Activated CD8-positive, alpha-beta memory T cell treated with anti-CD3 and anti-CD28 coated beads, Interleukin-2, amount 10 ng/mL, durations not matched to agents 7 days and 5 days (primary cell): ENCODE measurements around the gene RASSF7. TPM values are rescaled to one million over a fixed set of nuclear protein-coding genes. Genes with fewer than 3 reads are reported as not detected.

Experiments
- ATAC-seq: fragments of 150-1000 bp; cut with Tn5 transposase; one replicate; pipeline ENCODE4 v1.10.0; 2021; ENCODE audit warnings: moderate library complexity
- CTCF ChIA-PET: fragments of 350-600 bp; sonication (Branson Sonifier 250); formaldehyde crosslinking; loops from one replicate; lab custom pipeline; 2021; ENCODE audit warnings: antibody characterized with exemption; lab: Charles Lee
- DNase-seq: peaks from one replicate; pipeline ENCODE4 v3.0.0-alpha.2; 2020
- H3K27ac Mint-ChIP-seq: one replicate; pipeline ENCODE4 v1.8.0; 2021; ENCODE audit warnings: mild to moderate bottlenecking, mixed read lengths
- H3K27me3 Mint-ChIP-seq: one replicate; pipeline ENCODE4 v1.8.0; 2021; ENCODE audit warnings: mixed read lengths
- H3K36me3 Mint-ChIP-seq: one replicate; pipeline ENCODE4 v1.8.0; 2021; ENCODE audit warnings: mild to moderate bottlenecking, mixed read lengths
- H3K4me1 Mint-ChIP-seq: one replicate; pipeline ENCODE4 v1.8.0; 2021; ENCODE audit warnings: mixed read lengths
- H3K4me3 Mint-ChIP-seq: one replicate; pipeline ENCODE4 v1.8.0; 2021; ENCODE audit warnings: mild to moderate bottlenecking, moderate library complexity, mixed read lengths
- H3K9me3 Mint-ChIP-seq: one replicate; pipeline ENCODE4 v1.8.0; 2022; ENCODE audit warnings: low read depth, mixed read lengths
- total RNA-seq, 2 experiments: library from RNA; stranded (reverse); gene quantifications; one replicate each; pipeline ENCODE4 v1.2.3, GENCODE V29; 2021

RASSF7 gene
- total RNA-seq, 2 experiments from 2014 or later: 20.8 to 32.1 TPM

DNA sequence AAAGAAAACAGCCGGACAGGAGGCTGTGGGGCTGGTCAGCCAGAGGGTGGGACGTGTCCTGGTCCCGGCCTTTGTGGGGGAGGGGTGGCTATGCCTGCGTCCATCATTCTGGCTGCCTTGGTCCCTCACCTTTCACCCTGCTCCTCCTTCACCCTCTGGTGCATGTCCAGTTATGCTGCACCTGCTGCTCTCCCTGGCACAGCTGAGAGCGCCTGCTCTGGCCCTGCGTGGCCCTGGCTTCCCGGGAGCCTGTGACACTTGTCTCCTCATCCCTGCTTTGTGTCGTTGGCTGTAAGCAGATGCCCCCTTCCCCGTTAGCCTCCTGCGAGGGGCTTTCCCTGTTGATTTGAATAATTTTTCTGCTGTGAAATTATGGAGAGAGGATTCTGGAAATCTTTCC is 32.1 kb downstream of the RASSF7 start:
- ATAC-seq (no peak), DNase-seq (no peak)
- peaks cover 47% of the 10 kb centered on the region for H3K4me1 Mint-ChIP-seq

DNA sequence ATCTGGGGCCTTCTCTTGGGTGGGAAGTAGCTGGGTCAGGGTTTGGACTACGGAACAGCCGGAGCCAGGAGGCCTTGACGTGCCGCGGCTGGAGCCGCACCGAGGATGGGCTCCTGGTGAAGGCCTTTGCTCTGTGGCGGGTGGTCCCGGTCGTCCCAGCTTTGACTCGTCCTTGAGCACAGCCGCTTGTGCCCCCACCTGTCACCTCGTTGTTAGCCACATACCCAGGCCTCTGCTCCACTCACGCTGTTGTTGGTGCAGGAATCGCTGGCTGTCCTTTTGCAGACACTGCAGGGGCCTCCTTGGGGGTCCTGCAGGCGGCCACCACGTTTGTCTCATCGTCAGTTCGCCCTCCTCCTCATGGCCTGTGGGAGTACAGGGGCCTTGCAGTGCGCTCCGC is 32.6 kb downstream of the RASSF7 start:
- Mint-ChIP-seq H3K36me3 (peaks cover 54% of the 10 kb centered on the region), H3K9me3 (no peaks in the 10 kb centered on the region), H3K27me3 (no peaks in the 10 kb centered on the region), H3K27ac (peak overlapping the region; percentile 40), H3K4me3 (no peak overlapping the region), H3K4me1 (peaks cover 43% of the 10 kb centered on the region)
- DNase-seq (no peak), ATAC-seq (no peak)
- CTCF ChIA-PET: no interaction called here

More for the DNA sequence above, 32.1 kb downstream of the RASSF7 start:
- CTCF ChIA-PET: no interaction called here
- Mint-ChIP-seq H3K36me3 (peaks cover 55% of the 10 kb centered on the region), H3K27me3 (no peaks in the 10 kb centered on the region), H3K4me3 (no peak overlapping the region), H3K27ac (peak overlapping the region; percentile 40), H3K9me3 (no peaks in the 10 kb centered on the region)

DNA sequence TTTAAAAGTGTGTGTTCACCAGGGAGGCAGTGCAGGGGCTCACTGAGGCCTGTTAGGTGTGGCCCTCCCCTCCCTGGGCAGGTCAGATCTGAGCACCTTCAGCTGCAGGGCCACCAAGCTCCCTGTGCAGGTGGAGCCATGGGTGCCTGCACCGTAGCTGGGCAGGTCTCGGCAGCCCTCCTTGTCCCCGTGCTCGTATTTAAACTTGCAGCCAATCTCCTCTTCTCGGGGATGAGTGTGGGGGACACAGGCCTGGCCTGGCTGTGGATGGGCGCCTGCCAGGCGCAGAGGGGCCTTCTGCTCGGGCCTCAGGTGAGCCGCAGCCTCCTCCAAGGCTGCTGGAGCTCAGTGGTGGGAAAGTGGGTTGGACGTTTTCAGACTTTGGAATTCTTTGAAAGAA is 34.6 kb downstream of the RASSF7 start:
- Mint-ChIP-seq H3K27ac (peak overlapping the region; percentile 79), H3K4me3 (no peak overlapping the region)

DNA sequence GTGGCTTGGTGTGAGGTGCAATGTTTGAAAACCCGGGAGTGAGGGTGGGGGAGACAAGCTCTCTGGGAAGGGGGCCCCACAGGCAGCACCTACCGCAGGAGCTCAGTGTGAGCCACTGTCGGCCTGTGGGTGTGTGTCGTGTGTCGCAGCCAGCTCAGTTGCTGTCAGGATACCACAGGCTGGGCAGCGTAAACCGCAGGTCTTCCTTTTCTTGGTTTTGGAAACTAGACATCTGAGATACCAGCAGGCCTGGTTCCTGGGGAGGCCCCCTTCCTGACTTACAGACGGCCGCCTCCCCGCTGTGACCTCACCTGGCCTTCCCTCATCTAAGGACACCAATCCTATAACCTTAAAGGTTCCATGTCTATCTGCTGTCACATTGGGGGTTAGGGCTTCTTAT is 35.6 kb downstream of the RASSF7 start:
- peaks cover 45% of the 10 kb centered on the region for H3K36me3 Mint-ChIP-seq
- CTCF ChIA-PET: interaction anchor here (1.0 to 1.6 kb wide), 2 partner anchors 9 to 41 kb away, joined by 6 to 8 read pairs; no protein-coding TSS in a partner anchor
- no peaks in the 10 kb centered on the region for H3K27me3 Mint-ChIP-seq
- no peaks in the 10 kb centered on the region for H3K9me3 Mint-ChIP-seq
- DNase-seq (peak; percentile 82), ATAC-seq (peak; percentile 50)
- peak overlapping the region; percentile 4 for H3K4me3 Mint-ChIP-seq
- H3K27ac Mint-ChIP-seq: peak overlapping the region; percentile 79
- H3K4me1 Mint-ChIP-seq: peaks cover 28% of the 10 kb centered on the region

More for the DNA sequence above, 34.6 kb downstream of the RASSF7 start:
- ATAC-seq: no peak
- peaks cover 47% of the 10 kb centered on the region for H3K36me3 Mint-ChIP-seq
- CTCF ChIA-PET: interaction anchor here (1.0 to 1.6 kb wide), 3 partner anchors 8 to 40 kb away, joined by 3 to 8 read pairs (median 6); no protein-coding TSS in a partner anchor
- H3K9me3 Mint-ChIP-seq: no peaks in the 10 kb centered on the region
- H3K4me1 Mint-ChIP-seq: peaks cover 28% of the 10 kb centered on the region
- no peaks in the 10 kb centered on the region for H3K27me3 Mint-ChIP-seq
- no peak for DNase-seq

DNA sequence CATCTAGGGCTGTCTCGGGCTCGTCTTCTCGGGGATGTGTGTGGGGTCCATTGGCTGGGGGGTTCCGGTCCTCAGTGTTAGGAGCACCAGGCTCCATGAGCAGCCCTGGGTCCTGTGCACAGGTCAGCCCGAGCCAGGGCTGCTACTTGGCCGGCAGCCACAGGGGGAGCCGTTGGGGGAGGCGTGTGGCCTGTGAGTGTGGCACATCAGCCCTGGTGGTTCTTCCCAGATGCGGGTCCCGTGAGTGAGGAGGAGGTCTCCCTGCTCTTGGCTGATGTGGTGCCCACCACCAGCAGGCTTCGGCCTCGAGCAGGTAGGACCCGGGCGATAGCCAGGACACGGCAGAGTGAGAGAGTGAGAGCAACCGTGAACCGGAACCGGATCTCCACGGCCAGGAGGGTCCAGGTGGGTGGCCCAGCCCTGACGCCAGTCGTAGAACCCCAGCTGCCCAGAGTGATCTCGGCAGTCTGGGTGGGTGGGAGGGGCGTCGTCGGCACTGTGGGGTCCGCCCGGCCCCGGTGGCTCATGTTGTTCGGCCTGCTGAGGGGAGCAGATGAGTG is 36.5 kb downstream of the RASSF7 start:
- Mint-ChIP-seq H3K4me3 (no peak overlapping the region), H3K9me3 (no peaks in the 10 kb centered on the region), H3K27me3 (no peaks in the 10 kb centered on the region), H3K27ac (peak overlapping the region; percentile 61), H3K36me3 (peaks cover 47% of the 10 kb centered on the region), H3K4me1 (peaks cover 28% of the 10 kb centered on the region)
- CTCF ChIA-PET: no interaction called here
- ATAC-seq: no peak
- no peak for DNase-seq

DNA sequence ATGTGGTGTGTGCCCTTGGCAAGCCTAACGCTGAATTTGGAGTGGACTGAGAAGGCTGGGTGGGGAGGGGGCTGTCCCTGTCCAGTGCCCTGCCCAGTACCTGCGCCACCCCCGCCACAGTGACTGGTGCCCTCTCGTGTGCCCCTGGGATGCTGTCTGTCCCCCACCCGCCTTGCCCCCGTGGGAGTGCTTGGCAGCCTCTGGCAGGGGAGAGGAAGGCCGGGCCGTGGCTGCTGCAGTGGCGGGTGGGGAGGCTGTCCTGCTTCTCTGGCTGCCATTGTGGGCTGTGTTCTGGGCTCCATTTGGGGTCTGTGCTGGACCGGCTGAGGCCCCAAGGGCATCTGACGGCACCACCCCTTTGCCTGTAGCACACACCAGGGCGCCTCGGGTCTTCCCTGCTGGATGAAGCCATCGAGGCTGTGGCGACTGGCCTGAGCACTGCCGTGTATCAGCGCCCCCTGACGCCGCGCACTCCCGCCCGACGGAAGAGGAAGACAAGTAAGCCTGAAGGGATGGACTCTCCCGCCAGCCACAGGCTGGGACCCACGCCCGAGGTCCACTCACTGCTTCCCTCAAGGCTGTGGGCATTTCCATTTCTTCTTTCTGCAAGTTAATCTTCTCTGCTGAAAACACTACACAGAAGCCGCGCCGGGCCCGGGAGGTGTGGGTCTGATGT is 37.4 kb downstream of the RASSF7 start:
- no peak overlapping the region for H3K27ac Mint-ChIP-seq
- ATAC-seq: no peak
- no peak for DNase-seq
- no peak overlapping the region for H3K4me3 Mint-ChIP-seq
- no peaks in the 10 kb centered on the region for H3K9me3 Mint-ChIP-seq
- CTCF ChIA-PET: no interaction called here
- peaks cover 39% of the 10 kb centered on the region for H3K36me3 Mint-ChIP-seq
- peaks cover 28% of the 10 kb centered on the region for H3K4me1 Mint-ChIP-seq
- H3K27me3 Mint-ChIP-seq: no peaks in the 10 kb centered on the region

DNA sequence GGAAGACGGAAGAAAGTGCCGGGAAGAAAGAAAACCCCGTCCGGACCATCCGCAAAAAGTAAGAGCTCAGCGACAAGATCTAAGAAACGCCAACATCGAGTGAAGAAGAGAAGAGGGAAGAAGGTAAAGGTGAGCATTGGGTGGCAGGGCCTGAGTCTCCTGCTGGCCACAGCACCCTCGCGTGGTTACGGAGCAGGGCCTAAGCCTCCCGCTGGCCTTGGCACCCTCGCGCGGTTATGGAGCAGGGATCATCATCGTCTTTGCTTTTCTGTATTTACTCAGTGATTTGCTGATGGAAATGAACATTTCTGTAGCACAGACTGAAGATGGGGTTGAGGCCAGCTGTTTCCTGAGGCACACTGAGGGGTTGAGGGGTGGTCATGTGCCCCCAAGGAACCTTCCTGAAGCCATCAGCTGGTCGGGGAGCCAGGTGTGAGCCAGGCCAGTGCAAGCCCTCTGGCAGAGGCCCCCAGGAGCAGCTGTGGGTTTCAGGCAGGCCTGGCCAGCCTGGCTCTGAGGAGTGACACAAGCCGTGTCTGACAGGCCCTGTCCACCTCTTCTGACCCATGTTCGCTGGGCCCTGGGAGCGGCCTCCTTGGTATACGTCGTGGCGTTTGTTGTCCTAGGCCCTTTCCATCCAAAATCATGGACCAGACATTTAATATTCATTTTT is 40.9 kb downstream of the RASSF7 start:
- peaks cover 36% of the 10 kb centered on the region for H3K36me3 Mint-ChIP-seq
- H3K4me1 Mint-ChIP-seq: peaks cover 5% of the 10 kb centered on the region

DNA sequence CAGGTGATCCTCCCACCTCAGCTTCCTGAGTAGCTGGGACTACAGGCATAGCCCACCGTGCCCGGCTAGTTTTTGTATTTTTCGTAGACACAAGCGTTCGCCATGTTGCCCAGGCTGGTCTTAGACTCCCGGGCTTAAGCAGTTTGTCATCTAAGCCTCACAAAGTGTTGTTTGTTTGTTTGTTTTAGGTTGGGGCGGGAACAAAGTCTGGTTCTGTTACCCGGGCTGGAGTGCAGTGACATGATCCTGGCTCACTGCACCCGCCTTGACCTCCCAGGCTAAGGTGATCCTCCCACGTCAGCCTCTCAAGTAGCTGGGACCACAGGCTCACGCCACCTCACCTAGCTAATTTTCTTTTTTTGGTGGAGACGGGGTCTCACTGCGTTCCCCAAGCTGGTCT is 42.4 kb downstream of the RASSF7 start:
- H3K9me3 Mint-ChIP-seq: no peaks in the 10 kb centered on the region
- H3K27me3 Mint-ChIP-seq: no peaks in the 10 kb centered on the region
- no peak for ATAC-seq
- H3K27ac Mint-ChIP-seq: no peak overlapping the region
- CTCF ChIA-PET: interaction anchor here (0.9 to 1.4 kb wide), 2 partner anchors 9 to 120 kb away, joined by 3 to 6 read pairs; no protein-coding TSS in a partner anchor
- no peak overlapping the region for H3K4me3 Mint-ChIP-seq
- no peak for DNase-seq
- peaks cover 35% of the 10 kb centered on the region for H3K36me3 Mint-ChIP-seq
- H3K4me1 Mint-ChIP-seq: no peaks in the 10 kb centered on the region

More for the DNA sequence above, 40.9 kb downstream of the RASSF7 start:
- CTCF ChIA-PET: no interaction called here
- no peak for ATAC-seq
- Mint-ChIP-seq H3K9me3 (no peaks in the 10 kb centered on the region), H3K27me3 (no peaks in the 10 kb centered on the region), H3K4me3 (no peak overlapping the region), H3K27ac (no peak overlapping the region)
- no peak for DNase-seq

DNA sequence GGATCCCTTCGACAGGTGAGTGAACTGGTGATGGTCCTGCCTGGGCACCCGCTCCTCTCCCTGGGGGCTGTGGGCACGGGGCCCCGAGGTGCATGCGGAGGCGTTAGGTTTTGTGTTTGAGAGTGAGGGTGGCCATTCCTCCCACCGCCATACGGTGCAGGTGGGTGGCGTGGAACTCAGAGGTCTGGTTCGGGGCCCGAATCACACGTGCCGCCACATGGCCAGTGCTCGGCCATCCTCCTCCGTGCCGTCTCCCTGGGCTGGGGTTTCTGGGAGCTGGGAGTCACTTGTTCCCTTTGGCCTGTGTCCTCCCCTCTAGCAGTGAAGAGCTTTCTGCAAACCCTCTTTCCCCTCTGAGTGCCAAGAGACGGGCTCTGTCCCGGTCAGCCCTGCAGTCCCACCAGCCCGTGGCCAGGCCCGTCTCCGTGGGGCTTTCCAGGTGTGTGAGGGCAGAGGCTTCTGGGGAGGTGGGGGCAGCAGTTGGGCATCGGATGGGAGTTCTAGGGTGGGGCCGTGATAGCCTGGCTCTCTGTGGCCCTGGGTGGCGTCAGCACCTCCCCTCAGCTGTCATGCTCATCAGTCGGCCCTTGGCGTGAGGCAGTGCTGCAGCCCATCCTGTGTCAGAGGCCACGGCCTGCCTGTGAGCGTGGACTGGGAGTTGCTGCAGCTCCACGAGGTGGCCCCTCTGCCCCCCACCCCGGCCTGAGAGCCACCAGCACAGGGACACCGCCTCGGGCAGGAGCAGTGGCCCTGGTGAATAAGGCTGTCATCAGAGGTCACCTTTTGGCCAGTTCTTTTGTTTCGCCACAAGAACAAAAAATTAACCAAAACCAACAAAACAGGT is 44.7 kb downstream of the RASSF7 start:
- CTCF ChIA-PET: interaction anchor here (1.6 kb wide), 1 partner anchor 50 kb away, joined by 5 read pairs; no protein-coding TSS in a partner anchor
- H3K27me3 Mint-ChIP-seq: no peaks in the 10 kb centered on the region
- no peak overlapping the region for H3K4me3 Mint-ChIP-seq
- H3K9me3 Mint-ChIP-seq: no peaks in the 10 kb centered on the region
- H3K4me1 Mint-ChIP-seq: no peaks in the 10 kb centered on the region
- ATAC-seq (no peak), DNase-seq (no peak)
- H3K36me3 Mint-ChIP-seq: peaks cover 29% of the 10 kb centered on the region
- no peak overlapping the region for H3K27ac Mint-ChIP-seq

DNA sequence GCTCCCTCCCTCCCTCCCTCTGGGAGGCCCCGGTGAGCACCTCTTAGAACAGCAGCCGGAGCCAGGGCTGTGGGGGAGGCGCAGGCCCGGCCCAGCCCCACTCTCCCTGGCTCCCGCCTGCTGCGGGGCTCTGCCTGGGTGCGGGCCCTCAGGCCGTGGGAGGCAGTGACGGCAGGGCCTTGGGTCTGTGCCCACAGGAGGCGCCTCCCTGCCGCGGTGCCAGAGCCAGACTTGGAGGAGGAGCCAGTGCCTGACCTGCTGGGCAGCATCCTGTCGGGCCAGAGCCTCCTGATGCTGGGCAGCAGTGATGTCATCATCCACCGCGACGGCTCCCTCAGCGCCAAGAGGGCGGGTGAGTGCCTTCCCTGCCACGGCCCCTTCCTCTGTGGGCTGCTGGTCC is 45.5 kb downstream of the RASSF7 start:
- peaks cover 3% of the 10 kb centered on the region for H3K4me1 Mint-ChIP-seq
- H3K36me3 Mint-ChIP-seq: peaks cover 34% of the 10 kb centered on the region
- H3K9me3 Mint-ChIP-seq: no peaks in the 10 kb centered on the region
- no peak for DNase-seq
- H3K27me3 Mint-ChIP-seq: no peaks in the 10 kb centered on the region
- no peak for ATAC-seq
- H3K27ac Mint-ChIP-seq: no peak overlapping the region
- no peak overlapping the region for H3K4me3 Mint-ChIP-seq
- CTCF ChIA-PET: interaction anchor here (1.6 kb wide), 1 partner anchor 51 kb away, joined by 5 read pairs; no protein-coding TSS in a partner anchor

DNA sequence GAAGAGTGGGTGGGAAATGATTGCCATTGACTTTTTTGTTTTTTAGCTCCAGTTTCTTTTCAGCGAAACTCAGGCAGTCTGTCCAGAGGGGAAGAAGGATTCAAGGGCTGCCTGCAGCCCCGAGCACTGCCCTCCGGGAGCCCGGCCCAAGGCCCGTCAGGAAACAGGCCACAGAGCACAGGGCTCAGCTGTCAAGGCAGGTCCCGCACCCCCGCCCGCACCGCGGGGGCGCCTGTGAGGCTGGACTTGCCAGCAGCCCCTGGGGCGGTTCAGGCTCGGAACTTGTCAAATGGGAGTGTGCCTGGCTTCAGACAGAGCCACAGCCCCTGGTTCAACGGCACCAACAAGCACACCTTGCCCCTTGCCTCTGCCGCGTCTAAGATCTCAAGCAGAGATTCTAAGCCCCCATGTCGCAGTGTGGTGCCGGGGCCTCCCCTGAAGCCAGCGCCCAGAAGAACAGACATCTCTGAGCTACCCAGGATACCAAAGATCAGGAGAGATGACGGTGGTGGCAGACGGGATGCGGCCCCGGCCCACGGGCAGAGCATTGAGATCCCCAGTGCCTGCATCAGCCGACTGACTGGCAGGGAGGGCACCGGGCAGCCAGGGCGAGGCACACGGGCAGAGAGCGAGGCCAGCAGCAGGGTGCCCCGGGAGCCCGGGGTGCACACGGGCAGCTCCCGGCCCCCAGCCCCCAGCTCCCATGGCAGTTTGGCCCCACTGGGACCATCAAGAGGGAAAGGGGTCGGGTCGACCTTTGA is 46.4 kb downstream of the RASSF7 start:
- Mint-ChIP-seq H3K27me3 (no peaks in the 10 kb centered on the region), H3K27ac (no peak overlapping the region), H3K4me1 (peaks cover 4% of the 10 kb centered on the region), H3K36me3 (peaks cover 35% of the 10 kb centered on the region), H3K4me3 (no peak overlapping the region), H3K9me3 (no peaks in the 10 kb centered on the region)
- ATAC-seq (no peak), DNase-seq (no peak)
- CTCF ChIA-PET: interaction anchor here (1.6 kb wide), 1 partner anchor 52 kb away, joined by 5 read pairs; no protein-coding TSS in a partner anchor

DNA sequence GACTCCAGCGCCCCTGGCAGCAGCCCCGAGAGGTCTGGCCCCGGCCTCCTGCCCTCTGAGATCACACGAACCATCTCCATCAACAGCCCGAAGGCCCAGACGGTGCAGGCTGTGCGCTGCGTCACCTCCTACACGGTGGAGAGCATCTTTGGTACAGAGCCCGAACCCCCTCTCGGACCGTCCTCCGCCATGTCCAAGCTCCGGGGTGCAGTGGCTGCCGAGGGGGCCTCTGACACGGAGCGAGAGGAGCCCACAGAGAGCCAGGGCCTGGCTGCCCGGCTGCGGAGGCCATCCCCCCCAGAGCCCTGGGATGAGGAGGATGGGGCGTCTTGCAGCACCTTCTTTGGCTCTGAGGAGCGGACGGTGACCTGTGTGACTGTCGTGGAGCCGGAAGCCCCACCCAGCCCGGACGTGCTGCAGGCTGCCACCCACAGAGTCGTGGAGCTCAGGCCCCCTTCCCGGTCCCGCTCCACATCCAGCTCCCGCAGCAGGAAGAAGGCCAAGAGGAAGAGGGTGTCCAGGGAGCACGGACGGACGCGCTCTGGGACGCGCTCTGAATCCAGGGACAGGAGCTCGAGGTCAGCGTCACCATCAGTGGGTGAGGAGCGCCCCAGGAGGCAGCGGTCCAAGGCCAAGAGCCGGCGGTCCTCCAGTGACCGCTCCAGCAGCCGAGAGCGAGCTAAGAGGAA is 47.3 kb downstream of the RASSF7 start:
- ATAC-seq (no peak), DNase-seq (no peak)
- Mint-ChIP-seq H3K27ac (no peak overlapping the region), H3K4me1 (peaks cover 7% of the 10 kb centered on the region), H3K27me3 (no peaks in the 10 kb centered on the region), H3K4me3 (no peak overlapping the region), H3K36me3 (peaks cover 39% of the 10 kb centered on the region), H3K9me3 (no peaks in the 10 kb centered on the region)
- CTCF ChIA-PET: interaction anchor here (1.1 to 1.6 kb wide), 2 partner anchors 53 to 89 kb away, joined by 3 read pairs; no protein-coding TSS in a partner anchor
